Measurements from ENCODE around the gene LMNA. TPM values are rescaled to one million over a fixed set of nuclear protein-coding genes. Genes with fewer than 3 reads are reported as not detected.
A peak's percentile ranks its signal among the peaks of the same experiment; 100 is the strongest.

The LMNA gene
- polyA plus RNA-seq, 3 donors, result 16.5 to 45.5 (median 24.7) TPM

- WGBS (ENCODE audit: insufficient coverage), result 100% methylated on average over 2 of the region's 4 CpGs
- H4K20me1 ChIP-seq (ENCODE audit: insufficient read depth, low read length), result peaks cover 45% of the 10 kb centered on the region
- Mint-ChIP-seq H3K4me3 (peak overlapping the region in 1 of 2 donors; percentile 85), H3K27ac (peak overlapping the region in 2 of 7 donors; percentile 30 to 40), H3K9me3 (peaks cover 0 to 25% (median 11%) of the 10 kb centered on the region in 7 donors), H3K4me1 (peaks cover 61% of the 10 kb centered on the region), H3K36me3 (peaks cover 15 to 16% of the 10 kb centered on the region in 2 donors), H3K27me3 (ENCODE audit: low read depth in 3 of 3) (peaks cover 89 to 96% (median 89%) of the 10 kb centered on the region in 3 donors)
- H3K4me1 ChIP-seq (ENCODE audit: control insufficient read depth in 1 of 2, insufficient read depth in 2 of 2, low read length in 2 of 2), result peaks cover 52 to 59% of the 10 kb centered on the region in 2 donors
- peaks cover 54 to 93% of the 10 kb centered on the region in 2 donors for H3K27me3 ChIP-seq (ENCODE audit: control insufficient read depth in 2 of 2, insufficient read depth in 2 of 2, low read length in 2 of 2)
- no peaks in the 10 kb centered on the region for H3K36me3 ChIP-seq (replicated peaks in 1 of 2; ENCODE audit: control insufficient read depth in 1 of 2, insufficient read depth in 2 of 2, low read length in 2 of 2)
- H3K27ac ChIP-seq (ENCODE audit: low read depth in 1 of 2, low read length in 2 of 2), result no peak overlapping the region
- H2AFZ ChIP-seq (ENCODE audit: insufficient read depth, low read depth, low read length, poor library complexity, severe bottlenecking), result no peak overlapping the region
- H3K4me3 ChIP-seq (replicated peaks in 1 of 3; ENCODE audit: low read depth in 2 of 3, low read length in 3 of 3), result no peak overlapping the region
- no peak for DNase-seq
- H3K9ac ChIP-seq (ENCODE audit: insufficient read depth, low read length, poor library complexity, severe bottlenecking), result no peak overlapping the region
- H3K79me2 ChIP-seq (ENCODE audit: insufficient read depth, low read length), result no peaks in the 10 kb centered on the region
- intact Hi-C loops (cut with micrococcal nuclease), result no loop called here
- H3K9me3 ChIP-seq (replicated peaks in 1 of 2; ENCODE audit: control insufficient read depth in 1 of 2, insufficient read depth in 1 of 2, low read length in 2 of 2), result peaks cover 3 to 15% of the 10 kb centered on the region in 2 donors
- H3K4me2 ChIP-seq (replicated peaks; ENCODE audit: extremely low read depth, low read length, poor library complexity, severe bottlenecking), result no peak overlapping the region
- no peak for TF ChIP-seq CTCF (IDR thresholded peaks at IDR 0.05)
These were observed 6.9 kb downstream of the LMNA start for GRCh38 chr1:156121457-156121856.

DNA sequence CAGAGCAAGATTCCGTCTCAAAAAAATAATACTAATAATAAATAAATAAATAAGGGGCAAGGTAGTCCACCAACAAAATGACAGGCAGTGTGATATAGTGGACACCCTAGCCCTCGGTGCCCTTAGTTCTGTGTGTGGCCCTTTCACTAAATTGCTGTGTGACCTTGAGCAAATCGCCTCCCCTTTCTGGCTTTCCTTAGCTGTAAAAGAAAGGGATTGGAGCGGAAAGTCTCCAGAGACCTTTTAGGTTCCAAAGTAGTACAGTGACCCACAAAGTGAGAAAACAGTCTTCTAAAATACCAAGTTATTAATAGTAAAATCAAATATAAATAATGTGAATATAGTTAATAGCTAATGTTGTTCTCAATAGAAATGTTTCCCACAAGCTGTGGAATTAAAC is 7.6 kb downstream of the LMNA start:
- no peak for DNase-seq
- 80% methylated on average over 1 of the region's 4 CpGs for WGBS (ENCODE audit: insufficient coverage)
- Mint-ChIP-seq H3K4me1 (peaks cover 65% of the 10 kb centered on the region), H3K36me3 (peaks cover 15 to 16% of the 10 kb centered on the region in 2 donors), H3K27ac (peak overlapping the region in 3 of 7 donors; percentile 70 to 94 (median 92)), H3K4me3 (peak overlapping the region in 1 of 2 donors; percentile 85), H3K27me3 (ENCODE audit: low read depth in 3 of 3) (peaks cover 84 to 96% (median 88%) of the 10 kb centered on the region in 3 donors), H3K9me3 (peaks cover 0 to 22% (median 9%) of the 10 kb centered on the region in 7 donors)
- Histone ChIP-seq H2AFZ (ENCODE audit: insufficient read depth, low read depth, low read length, poor library complexity, severe bottlenecking) (no peak overlapping the region), H3K27ac (ENCODE audit: low read depth in 1 of 2, low read length in 2 of 2) (no peak overlapping the region), H3K4me3 (replicated peaks in 1 of 3; ENCODE audit: low read depth in 2 of 3, low read length in 3 of 3) (no peak overlapping the region), H3K27me3 (ENCODE audit: control insufficient read depth in 2 of 2, insufficient read depth in 2 of 2, low read length in 2 of 2) (peaks cover 52 to 93% of the 10 kb centered on the region in 2 donors), H3K9me3 (replicated peaks in 1 of 2; ENCODE audit: control insufficient read depth in 1 of 2, insufficient read depth in 1 of 2, low read length in 2 of 2) (peaks cover 3 to 15% of the 10 kb centered on the region in 2 donors), H3K79me2 (ENCODE audit: insufficient read depth, low read length) (no peaks in the 10 kb centered on the region), H3K4me1 (ENCODE audit: control insufficient read depth in 1 of 2, insufficient read depth in 2 of 2, low read length in 2 of 2) (peaks cover 58 to 66% of the 10 kb centered on the region in 2 donors), H3K36me3 (replicated peaks in 1 of 2; ENCODE audit: control insufficient read depth in 1 of 2, insufficient read depth in 2 of 2, low read length in 2 of 2) (no peaks in the 10 kb centered on the region), H3K4me2 (replicated peaks; ENCODE audit: extremely low read depth, low read length, poor library complexity, severe bottlenecking) (no peak overlapping the region), H3K9ac (ENCODE audit: insufficient read depth, low read length, poor library complexity, severe bottlenecking) (no peak overlapping the region), H4K20me1 (ENCODE audit: insufficient read depth, low read length) (peaks cover 44% of the 10 kb centered on the region)
- TF ChIP-seq CTCF (IDR thresholded peaks at IDR 0.05), result no peak
- intact Hi-C loops (cut with micrococcal nuclease), result no loop called here

All from CD14-positive monocyte (primary cell).